ENCODE measurements around the gene DUSP6.

Gene DUSP6

GRCh38 chr12:89376202-89376529 is 23.9 kb upstream of the DUSP6 start:
- no peaks in the 10 kb centered on the region for H3K4me1 ChIP-seq (ENCODE audit: control insufficient read depth, insufficient read depth, low read length, poor library complexity, severe bottlenecking)
- H3K36me3 ChIP-seq (ENCODE audit: control insufficient read depth, insufficient read depth, low read length), result no peaks in the 10 kb centered on the region
- no peak for DNase-seq
- H3K27ac ChIP-seq (ENCODE audit: insufficient read depth, low read length, poor library complexity, severe bottlenecking), result no peak overlapping the region
- H3K4me3 ChIP-seq (ENCODE audit: insufficient read depth, low read depth, low read length, poor library complexity, severe bottlenecking), result no peak overlapping the region
- no peaks in the 10 kb centered on the region for H3K27me3 ChIP-seq (replicated peaks; ENCODE audit: control insufficient read depth, insufficient read depth, low read length, poor library complexity, severe bottlenecking)
- no peaks in the 10 kb centered on the region for H3K9me3 ChIP-seq (ENCODE audit: control insufficient read depth, low read length)

- Histone ChIP-seq H3K27ac (ENCODE audit: insufficient read depth, low read length, poor library complexity, severe bottlenecking) (no peak overlapping the region), H3K9me3 (ENCODE audit: control insufficient read depth, low read length) (no peaks in the 10 kb centered on the region), H3K4me3 (ENCODE audit: insufficient read depth, low read depth, low read length, poor library complexity, severe bottlenecking) (no peak overlapping the region), H3K27me3 (replicated peaks; ENCODE audit: control insufficient read depth, insufficient read depth, low read length, poor library complexity, severe bottlenecking) (no peaks in the 10 kb centered on the region), H3K36me3 (ENCODE audit: control insufficient read depth, insufficient read depth, low read length) (no peaks in the 10 kb centered on the region), H3K4me1 (ENCODE audit: control insufficient read depth, insufficient read depth, low read length, poor library complexity, severe bottlenecking) (no peaks in the 10 kb centered on the region)
- no peak for DNase-seq
Observed at GRCh38 chr12:89373763-89374572, 21.7 kb upstream of the DUSP6 start.

- Histone ChIP-seq H3K27me3 (replicated peaks; ENCODE audit: control insufficient read depth, insufficient read depth, low read length, poor library complexity, severe bottlenecking) (no peaks in the 10 kb centered on the region), H3K27ac (ENCODE audit: insufficient read depth, low read length, poor library complexity, severe bottlenecking) (no peak overlapping the region), H3K4me3 (ENCODE audit: insufficient read depth, low read depth, low read length, poor library complexity, severe bottlenecking) (no peak overlapping the region), H3K9me3 (ENCODE audit: control insufficient read depth, low read length) (no peaks in the 10 kb centered on the region), H3K36me3 (ENCODE audit: control insufficient read depth, insufficient read depth, low read length) (no peaks in the 10 kb centered on the region), H3K4me1 (ENCODE audit: control insufficient read depth, insufficient read depth, low read length, poor library complexity, severe bottlenecking) (no peaks in the 10 kb centered on the region)
- DNase-seq, result no peak
Observed at GRCh38 chr12:89372584-89373370, 20.5 kb upstream of the DUSP6 start.

- no peak overlapping the region for H3K27ac ChIP-seq (ENCODE audit: insufficient read depth, low read length, poor library complexity, severe bottlenecking)
- H3K9me3 ChIP-seq (ENCODE audit: control insufficient read depth, low read length), result no peaks in the 10 kb centered on the region
- H3K36me3 ChIP-seq (ENCODE audit: control insufficient read depth, insufficient read depth, low read length), result no peaks in the 10 kb centered on the region
- DNase-seq, result no peak
- H3K4me1 ChIP-seq (ENCODE audit: control insufficient read depth, insufficient read depth, low read length, poor library complexity, severe bottlenecking), result no peaks in the 10 kb centered on the region
- H3K4me3 ChIP-seq (ENCODE audit: insufficient read depth, low read depth, low read length, poor library complexity, severe bottlenecking), result no peak overlapping the region
- no peaks in the 10 kb centered on the region for H3K27me3 ChIP-seq (replicated peaks; ENCODE audit: control insufficient read depth, insufficient read depth, low read length, poor library complexity, severe bottlenecking)
Observed at GRCh38 chr12:89370850-89371249, 18.5 kb upstream of the DUSP6 start.

- Histone ChIP-seq H3K4me1 (ENCODE audit: control insufficient read depth, insufficient read depth, low read length, poor library complexity, severe bottlenecking) (no peaks in the 10 kb centered on the region), H3K27me3 (replicated peaks; ENCODE audit: control insufficient read depth, insufficient read depth, low read length, poor library complexity, severe bottlenecking) (no peaks in the 10 kb centered on the region), H3K36me3 (ENCODE audit: control insufficient read depth, insufficient read depth, low read length) (no peaks in the 10 kb centered on the region), H3K4me3 (ENCODE audit: insufficient read depth, low read depth, low read length, poor library complexity, severe bottlenecking) (no peak overlapping the region), H3K27ac (ENCODE audit: insufficient read depth, low read length, poor library complexity, severe bottlenecking) (no peak overlapping the region), H3K9me3 (ENCODE audit: control insufficient read depth, low read length) (no peaks in the 10 kb centered on the region)
- no peak for DNase-seq
Observed at GRCh38 chr12:89370421-89370831, 18.1 kb upstream of the DUSP6 start.

GRCh38 chr12:89369166-89369565 is 16.9 kb upstream of the DUSP6 start:
- H3K9me3 ChIP-seq (ENCODE audit: control insufficient read depth, low read length), result no peaks in the 10 kb centered on the region
- no peak for DNase-seq
- H3K36me3 ChIP-seq (ENCODE audit: control insufficient read depth, insufficient read depth, low read length), result no peaks in the 10 kb centered on the region
- no peaks in the 10 kb centered on the region for H3K4me1 ChIP-seq (ENCODE audit: control insufficient read depth, insufficient read depth, low read length, poor library complexity, severe bottlenecking)
- H3K27me3 ChIP-seq (replicated peaks; ENCODE audit: control insufficient read depth, insufficient read depth, low read length, poor library complexity, severe bottlenecking), result no peaks in the 10 kb centered on the region
- H3K27ac ChIP-seq (ENCODE audit: insufficient read depth, low read length, poor library complexity, severe bottlenecking), result no peak overlapping the region
- no peak overlapping the region for H3K4me3 ChIP-seq (ENCODE audit: insufficient read depth, low read depth, low read length, poor library complexity, severe bottlenecking)

- Histone ChIP-seq H3K4me1 (ENCODE audit: control insufficient read depth, insufficient read depth, low read length, poor library complexity, severe bottlenecking) (no peaks in the 10 kb centered on the region), H3K9me3 (ENCODE audit: control insufficient read depth, low read length) (no peaks in the 10 kb centered on the region), H3K36me3 (ENCODE audit: control insufficient read depth, insufficient read depth, low read length) (no peaks in the 10 kb centered on the region), H3K4me3 (ENCODE audit: insufficient read depth, low read depth, low read length, poor library complexity, severe bottlenecking) (no peak overlapping the region), H3K27ac (ENCODE audit: insufficient read depth, low read length, poor library complexity, severe bottlenecking) (no peak overlapping the region), H3K27me3 (replicated peaks; ENCODE audit: control insufficient read depth, insufficient read depth, low read length, poor library complexity, severe bottlenecking) (no peaks in the 10 kb centered on the region)
- no peak for DNase-seq
Observed at GRCh38 chr12:89368391-89368790, 16.1 kb upstream of the DUSP6 start.

GRCh38 chr12:89366676-89367364 is 14.5 kb upstream of the DUSP6 start:
- no peaks in the 10 kb centered on the region for H3K4me1 ChIP-seq (ENCODE audit: control insufficient read depth, insufficient read depth, low read length, poor library complexity, severe bottlenecking)
- no peak for DNase-seq

GRCh38 chr12:89364631-89365030 is 12.3 kb upstream of the DUSP6 start:
- Histone ChIP-seq H3K27me3 (replicated peaks; ENCODE audit: control insufficient read depth, insufficient read depth, low read length, poor library complexity, severe bottlenecking) (no peaks in the 10 kb centered on the region), H3K27ac (ENCODE audit: insufficient read depth, low read length, poor library complexity, severe bottlenecking) (no peak overlapping the region), H3K4me1 (ENCODE audit: control insufficient read depth, insufficient read depth, low read length, poor library complexity, severe bottlenecking) (no peaks in the 10 kb centered on the region), H3K4me3 (ENCODE audit: insufficient read depth, low read depth, low read length, poor library complexity, severe bottlenecking) (no peak overlapping the region), H3K9me3 (ENCODE audit: control insufficient read depth, low read length) (no peaks in the 10 kb centered on the region), H3K36me3 (ENCODE audit: control insufficient read depth, insufficient read depth, low read length) (no peaks in the 10 kb centered on the region)
- DNase-seq, result no peak

More at GRCh38 chr12:89366676-89367364, 14.5 kb upstream of the DUSP6 start:
- Histone ChIP-seq H3K36me3 (ENCODE audit: control insufficient read depth, insufficient read depth, low read length) (no peaks in the 10 kb centered on the region), H3K9me3 (ENCODE audit: control insufficient read depth, low read length) (no peaks in the 10 kb centered on the region), H3K27ac (ENCODE audit: insufficient read depth, low read length, poor library complexity, severe bottlenecking) (no peak overlapping the region), H3K4me3 (ENCODE audit: insufficient read depth, low read depth, low read length, poor library complexity, severe bottlenecking) (no peak overlapping the region), H3K27me3 (replicated peaks; ENCODE audit: control insufficient read depth, insufficient read depth, low read length, poor library complexity, severe bottlenecking) (no peaks in the 10 kb centered on the region)

GRCh38 chr12:89364058-89364457 is 11.8 kb upstream of the DUSP6 start:
- Histone ChIP-seq H3K27ac (ENCODE audit: insufficient read depth, low read length, poor library complexity, severe bottlenecking) (no peak overlapping the region), H3K36me3 (ENCODE audit: control insufficient read depth, insufficient read depth, low read length) (no peaks in the 10 kb centered on the region), H3K27me3 (replicated peaks; ENCODE audit: control insufficient read depth, insufficient read depth, low read length, poor library complexity, severe bottlenecking) (no peaks in the 10 kb centered on the region), H3K4me1 (ENCODE audit: control insufficient read depth, insufficient read depth, low read length, poor library complexity, severe bottlenecking) (no peaks in the 10 kb centered on the region), H3K4me3 (ENCODE audit: insufficient read depth, low read depth, low read length, poor library complexity, severe bottlenecking) (no peak overlapping the region), H3K9me3 (ENCODE audit: control insufficient read depth, low read length) (no peaks in the 10 kb centered on the region)
- no peak for DNase-seq

Measured in effector memory CD4-positive, alpha-beta T cell (primary cell).